Thyroid gland (tissue), 4 donors: Measurements from ENCODE around the gene EI24.

ENCODE experiments used
- POLR2A ChIP-seq, 2 donors: fragments of 450-650 bp; IDR thresholded peaks; one replicate each; pipeline ENCODE4 v1.6.1; 2017; ENCODE audit warnings: antibody characterized with exemption in 2 of 2, mild to moderate bottlenecking in 2 of 2, moderate library complexity in 1 of 2
- TF ChIP-seq, protein P1 (sequence below), 6 experiments: fragments of 200-600 bp in 3 of 6; fragments of 450-650 bp in 3 of 6; sonication (generic) in 3 of 6; IDR thresholded peaks; one replicate each; pipeline ENCODE4 v1.5.1; 2016 to 2019; ENCODE audit warnings: antibody characterized with exemption in 6 of 6, mild to moderate bottlenecking in 2 of 6, inconsistent platforms in 1 of 6, moderate library complexity in 1 of 6

DNA sequence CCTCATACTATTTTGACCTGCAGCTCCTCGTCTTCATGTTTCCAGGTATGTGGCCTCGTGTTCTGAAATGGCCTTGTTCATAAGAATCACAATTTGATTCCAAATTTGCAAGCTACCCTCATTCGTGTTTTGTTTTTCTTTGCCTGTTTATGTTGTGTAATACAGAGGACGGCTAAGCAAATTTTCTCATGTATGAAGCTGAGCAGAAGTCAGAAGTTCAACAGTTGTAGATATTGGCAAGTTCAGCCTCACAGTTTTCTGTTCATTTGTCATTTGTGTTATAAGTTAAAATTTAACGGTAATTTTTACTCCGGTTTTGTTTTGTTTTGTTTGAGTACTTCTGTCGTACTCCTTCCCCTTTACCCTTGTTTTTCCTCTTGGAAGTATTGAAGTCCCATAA is 40.3 kb downstream of the EI24 start:
- TF ChIP-seq, protein P1, sequence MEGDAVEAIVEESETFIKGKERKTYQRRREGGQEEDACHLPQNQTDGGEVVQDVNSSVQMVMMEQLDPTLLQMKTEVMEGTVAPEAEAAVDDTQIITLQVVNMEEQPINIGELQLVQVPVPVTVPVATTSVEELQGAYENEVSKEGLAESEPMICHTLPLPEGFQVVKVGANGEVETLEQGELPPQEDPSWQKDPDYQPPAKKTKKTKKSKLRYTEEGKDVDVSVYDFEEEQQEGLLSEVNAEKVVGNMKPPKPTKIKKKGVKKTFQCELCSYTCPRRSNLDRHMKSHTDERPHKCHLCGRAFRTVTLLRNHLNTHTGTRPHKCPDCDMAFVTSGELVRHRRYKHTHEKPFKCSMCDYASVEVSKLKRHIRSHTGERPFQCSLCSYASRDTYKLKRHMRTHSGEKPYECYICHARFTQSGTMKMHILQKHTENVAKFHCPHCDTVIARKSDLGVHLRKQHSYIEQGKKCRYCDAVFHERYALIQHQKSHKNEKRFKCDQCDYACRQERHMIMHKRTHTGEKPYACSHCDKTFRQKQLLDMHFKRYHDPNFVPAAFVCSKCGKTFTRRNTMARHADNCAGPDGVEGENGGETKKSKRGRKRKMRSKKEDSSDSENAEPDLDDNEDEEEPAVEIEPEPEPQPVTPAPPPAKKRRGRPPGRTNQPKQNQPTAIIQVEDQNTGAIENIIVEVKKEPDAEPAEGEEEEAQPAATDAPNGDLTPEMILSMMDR (IDR thresholded peaks at IDR 0.05), result no peak
- no peak for TF ChIP-seq POLR2A (IDR thresholded peaks at IDR 0.05)
